AG08395 (cell line): Measurements from ENCODE around the gene EDEM3.
A peak's percentile ranks its signal among the peaks of the same experiment; 100 is the strongest.
"Not testable (repeated sequence)": the region's sequence is repeated elsewhere in the genome, so short reads cannot be mapped to it uniquely, and the experiment has no call there.

Source experiments
- DNase-seq: peaks from one replicate; pipeline ENCODE4 v3.0.0; 2012; ENCODE audit warnings: mixed read lengths, low spot score

The EDEM3 gene

DNA sequence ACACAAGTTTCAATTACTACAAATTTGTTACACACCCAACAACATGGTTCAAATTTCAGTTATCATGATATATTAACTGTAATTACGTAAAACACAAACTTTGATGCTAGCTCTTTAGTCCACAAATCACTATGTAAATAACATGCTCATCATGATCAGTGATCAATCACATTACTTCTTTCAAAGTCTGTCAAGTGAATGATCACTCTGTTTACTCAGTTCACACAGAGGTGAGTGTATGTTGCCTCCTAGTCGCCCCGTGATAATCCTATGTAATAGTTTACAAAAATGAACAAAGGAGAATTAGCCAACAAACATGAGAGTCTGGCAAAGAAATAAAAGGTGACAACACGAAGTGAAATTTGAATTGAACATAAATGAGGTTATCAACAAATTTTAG lies 14.3 kb downstream of the EDEM3 start:
- DNase-seq: no peak

DNA sequence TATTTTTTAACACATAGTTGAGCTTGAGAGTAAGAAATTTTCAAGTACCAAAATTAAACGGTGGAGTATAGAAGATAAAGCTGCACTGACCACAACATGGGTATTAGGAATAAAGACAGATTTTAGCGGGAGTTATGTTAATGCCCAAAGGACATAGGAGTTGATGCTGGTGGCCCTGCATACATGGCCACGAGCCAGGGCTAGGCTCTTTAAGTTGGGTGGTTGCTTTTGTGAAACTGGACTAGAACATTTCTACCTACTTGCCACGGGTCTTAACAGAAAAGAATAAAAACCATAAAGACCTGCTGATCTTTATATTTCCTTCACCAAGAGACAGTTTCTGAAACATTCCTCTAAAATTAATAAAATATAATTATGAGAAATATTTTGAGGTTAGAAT lies 14.9 kb downstream of the EDEM3 start:
- DNase-seq: no peak

DNA sequence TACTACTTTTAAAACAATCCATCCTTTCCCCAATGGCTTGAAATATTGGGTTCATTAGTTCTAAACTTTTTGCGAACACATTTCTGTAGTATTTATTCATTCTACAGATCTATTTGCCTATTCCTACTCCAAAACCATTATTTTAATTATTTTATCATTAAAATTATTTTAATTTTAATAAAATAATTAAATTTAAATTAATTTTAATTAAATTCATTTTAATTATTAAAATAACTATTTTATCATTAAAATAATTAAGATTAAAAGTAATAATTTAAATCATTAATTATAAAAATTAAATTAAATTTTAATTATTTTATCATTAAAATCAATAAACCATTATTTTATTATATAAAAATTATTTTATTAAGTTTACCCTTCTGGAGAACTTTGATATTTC lies 15.6 kb downstream of the EDEM3 start:
- DNase-seq: no peak

DNA sequence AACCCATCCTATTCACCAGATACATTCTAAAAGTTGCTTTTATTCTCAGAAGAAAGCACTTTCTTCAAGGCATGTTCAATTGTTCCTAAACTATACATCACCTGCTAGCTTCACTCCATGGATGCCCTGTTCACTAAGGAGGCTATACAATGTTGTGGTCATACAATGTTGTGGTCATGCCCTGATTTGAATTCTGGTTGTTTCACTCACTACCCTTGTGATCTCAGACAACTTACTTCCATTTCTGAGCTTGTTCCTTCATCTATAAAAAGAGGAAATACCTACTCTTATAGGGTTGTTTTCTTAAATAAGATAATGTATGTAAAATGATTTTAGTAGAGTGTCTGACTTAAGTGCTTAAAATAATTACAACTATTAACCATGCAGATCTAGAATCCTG lies 19.7 kb downstream of the EDEM3 start:
- no peak for DNase-seq

DNA sequence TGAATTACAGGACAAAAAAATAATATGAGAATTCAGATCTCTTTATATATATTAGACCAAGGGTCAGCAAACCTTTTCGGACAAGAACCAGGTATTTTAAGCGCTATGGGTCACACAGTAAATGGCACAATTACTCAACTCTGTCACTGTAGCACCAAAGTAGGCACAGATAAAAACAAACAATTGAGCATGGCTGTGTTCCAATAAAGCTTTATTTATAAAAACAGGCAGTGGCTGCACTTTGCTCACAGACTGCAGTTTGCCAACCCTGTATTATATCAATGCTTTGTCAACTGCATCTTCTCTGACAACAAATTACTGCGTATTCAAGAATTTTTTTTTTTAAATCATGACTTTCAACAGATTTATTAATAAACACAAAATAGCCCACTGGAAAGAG lies 29.8 kb downstream of the EDEM3 start:
- no peak for DNase-seq

DNA sequence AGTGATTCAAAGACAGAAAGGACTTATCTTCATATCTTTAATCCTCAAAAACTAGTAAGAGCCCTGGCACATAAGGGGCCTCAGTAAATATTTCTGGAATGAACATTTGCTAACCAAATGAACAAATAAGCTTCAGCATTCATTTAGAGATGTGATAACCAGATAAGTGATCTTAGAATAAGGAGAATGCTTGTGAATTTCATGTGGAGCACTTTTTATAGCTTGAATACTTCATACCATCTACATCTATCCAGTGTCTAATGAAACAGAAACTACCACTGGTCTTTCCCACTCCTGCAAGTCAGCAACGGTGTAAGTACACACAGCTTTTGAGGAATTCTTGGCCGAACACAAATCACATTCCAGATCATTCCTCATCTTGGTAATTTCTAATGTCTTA lies 38.5 kb downstream of the EDEM3 start:
- peak; percentile 2 for DNase-seq

DNA sequence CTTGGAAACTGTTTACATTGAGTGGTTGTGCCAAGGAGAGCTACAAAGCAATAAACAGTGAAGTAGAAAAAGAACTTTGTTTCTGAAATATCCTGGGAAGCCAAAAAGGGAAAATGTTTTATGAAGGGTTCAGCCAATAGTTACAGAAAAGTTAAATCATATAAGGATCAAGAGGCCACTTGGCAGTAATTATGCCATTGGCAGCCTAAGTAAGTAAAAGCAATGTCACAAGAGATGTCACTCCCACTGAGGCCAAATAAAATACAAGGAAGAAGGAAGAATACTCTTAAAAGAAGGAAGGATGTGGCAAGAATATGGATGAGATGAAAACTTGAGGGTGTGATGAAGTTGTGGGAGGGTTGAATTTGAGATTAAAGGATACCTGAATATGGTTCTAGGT lies 45.2 kb downstream of the EDEM3 start:
- no peak for DNase-seq

DNA sequence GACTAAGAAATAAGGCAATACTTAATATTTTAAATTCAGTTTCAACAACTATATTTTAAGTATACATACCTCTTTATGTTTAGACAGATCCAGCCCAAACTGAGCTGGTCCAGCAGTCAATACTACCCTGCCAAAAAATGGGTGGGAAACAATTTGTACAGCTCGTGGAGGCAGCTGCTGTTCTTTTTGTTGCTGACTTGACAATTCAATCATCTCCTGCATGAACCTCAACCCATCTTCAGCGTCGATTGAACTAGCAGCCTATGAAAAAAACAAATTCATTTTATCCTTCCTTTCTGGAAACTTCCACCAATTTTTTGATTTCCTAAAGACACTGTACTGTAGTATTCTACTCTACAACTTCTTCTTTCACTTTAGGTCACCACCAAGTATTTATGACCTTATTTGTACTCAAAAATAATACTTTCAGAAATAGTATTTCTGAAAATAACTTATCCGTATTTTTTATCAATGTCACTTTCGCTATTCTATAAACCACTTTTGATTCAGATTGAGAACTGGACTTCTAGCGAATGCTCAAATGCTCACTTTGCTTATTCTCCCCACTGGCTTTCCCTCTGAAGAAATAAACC lies 46.5 kb downstream of the EDEM3 start:
- DNase-seq: no peak

DNA sequence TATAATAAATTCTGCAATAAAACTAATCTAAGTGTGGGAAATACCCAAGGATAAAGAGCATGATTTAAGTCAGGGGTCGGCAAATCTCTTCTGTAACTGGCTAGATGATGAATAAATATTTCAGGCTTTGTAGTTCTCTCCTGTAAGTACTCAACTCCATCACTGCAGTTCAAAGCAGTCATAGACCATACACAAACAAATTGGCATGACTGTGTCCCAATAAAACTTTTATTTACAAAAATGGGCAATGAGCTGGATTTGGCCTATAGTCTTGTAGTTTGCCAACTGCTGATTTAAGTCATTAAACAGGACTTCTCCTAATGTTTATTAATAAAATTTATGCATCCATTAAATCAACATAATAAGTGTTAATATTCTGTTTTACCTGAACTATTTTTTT lies 49.4 kb downstream of the EDEM3 start:
- DNase-seq: no peak

DNA sequence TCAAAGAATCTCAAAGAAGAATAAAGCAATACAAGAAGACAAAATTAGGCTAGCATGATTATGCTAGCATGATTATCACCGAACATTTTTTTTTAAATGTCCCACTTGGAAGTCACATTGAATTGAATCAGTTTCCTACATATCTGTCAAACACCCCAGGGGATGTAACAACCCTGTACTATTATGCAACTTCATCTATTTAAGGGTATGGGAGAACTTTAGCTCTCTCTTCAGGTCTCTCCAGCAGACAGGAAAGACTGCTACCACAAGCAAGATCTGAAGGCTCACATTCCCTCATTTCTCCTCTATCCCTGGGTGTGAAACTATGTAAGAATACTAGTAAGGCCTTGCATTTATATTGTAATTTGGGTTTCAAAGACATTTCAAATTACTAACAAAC lies 52.8 kb downstream of the EDEM3 start:
- DNase-seq: no peak

DNA sequence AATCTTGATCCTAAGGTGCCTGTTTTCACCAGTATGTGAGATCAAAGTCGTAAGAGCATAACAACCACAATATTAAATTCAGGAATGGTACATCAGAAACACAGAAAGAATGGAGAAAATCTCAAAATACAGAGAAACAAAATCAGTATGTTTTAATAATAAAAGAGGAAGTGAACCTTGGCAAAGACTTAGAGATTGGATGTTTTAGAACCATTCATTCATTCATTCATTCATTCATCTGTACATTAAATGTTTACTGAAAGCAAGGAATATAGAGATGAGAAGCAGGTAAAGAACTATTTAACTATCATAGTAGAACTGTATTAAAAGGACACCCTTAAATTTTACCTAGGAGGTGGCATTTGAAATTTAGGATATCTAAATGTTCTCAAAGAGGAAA lies 55.7 kb downstream of the EDEM3 start:
- DNase-seq: no peak

DNA sequence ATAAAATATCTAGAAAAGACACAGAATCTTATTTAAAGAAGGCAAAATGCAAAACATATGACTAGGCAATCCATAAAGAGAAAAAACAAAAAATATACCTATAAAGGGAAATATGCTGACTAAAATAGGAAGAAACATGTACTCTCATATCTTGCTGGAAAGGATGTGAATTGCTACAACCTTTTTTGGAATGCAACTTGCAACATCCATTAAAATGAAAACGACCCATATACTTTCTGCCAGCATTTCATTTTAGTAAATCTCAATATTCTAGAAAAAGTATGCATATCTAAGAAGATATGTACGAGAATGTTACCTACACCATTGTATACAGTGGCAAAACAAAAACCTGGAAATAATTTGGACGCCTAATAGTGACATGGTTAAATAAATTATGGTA lies 56.6 kb downstream of the EDEM3 start:
- DNase-seq: no peak

DNA sequence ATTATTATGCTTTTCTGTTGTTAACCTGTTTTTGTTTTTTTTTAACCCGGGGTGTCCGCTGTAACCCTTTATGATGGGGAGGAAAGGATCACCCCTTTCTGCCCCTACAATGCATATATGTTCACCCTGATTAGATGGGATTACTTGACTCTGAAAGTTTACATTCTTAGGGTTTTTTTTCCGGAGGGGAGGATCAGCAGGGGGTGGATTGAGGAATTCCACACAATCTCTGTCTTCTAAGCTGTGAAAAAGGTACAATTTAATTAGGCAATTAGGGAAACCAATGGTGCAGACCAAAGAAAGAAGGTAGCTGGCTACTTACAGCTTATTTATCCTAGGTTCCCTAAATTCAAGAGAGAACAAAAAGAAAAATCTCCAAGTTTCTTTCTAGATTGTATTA lies 58.3 kb downstream of the EDEM3 start:
- DNase-seq: no peak

DNA sequence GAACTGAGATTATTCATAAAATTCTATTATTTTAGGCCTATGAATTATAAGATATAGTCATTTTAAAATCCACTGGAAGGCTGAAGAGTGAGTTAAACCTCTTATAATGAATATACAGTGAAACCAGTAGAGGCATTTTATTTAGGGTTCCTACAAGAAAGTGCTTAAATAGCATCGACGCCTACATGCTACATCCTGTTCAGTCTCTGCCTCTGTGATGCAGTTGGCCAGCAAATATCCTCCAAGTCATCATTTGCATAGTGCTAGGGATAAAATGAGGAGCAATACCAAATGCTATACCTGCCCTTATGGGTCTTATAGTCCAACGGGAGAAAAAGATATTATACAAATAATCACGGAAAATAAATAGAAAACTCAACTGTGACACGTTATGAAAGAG lies 59.6 kb downstream of the EDEM3 start:
- no peak for DNase-seq

DNA sequence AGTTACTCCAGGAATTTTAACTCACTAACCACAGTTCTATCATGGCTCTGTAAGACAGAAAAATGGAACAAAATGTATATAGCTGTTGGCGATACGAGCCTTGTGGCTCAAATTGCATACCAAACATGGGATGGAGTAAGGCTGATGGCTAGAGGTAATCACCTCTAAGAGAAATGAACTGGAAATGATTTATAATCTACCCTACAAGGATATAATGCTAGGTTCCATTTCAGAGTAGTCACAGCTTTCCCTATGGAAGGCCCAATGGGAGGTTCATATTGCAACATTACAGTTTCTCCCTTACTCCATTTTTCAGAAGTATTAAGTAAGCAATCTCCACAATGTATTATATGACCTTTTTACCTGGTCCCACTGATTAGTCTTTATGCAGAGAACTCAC lies 61.6 kb downstream of the EDEM3 start:
- no peak for DNase-seq

DNA sequence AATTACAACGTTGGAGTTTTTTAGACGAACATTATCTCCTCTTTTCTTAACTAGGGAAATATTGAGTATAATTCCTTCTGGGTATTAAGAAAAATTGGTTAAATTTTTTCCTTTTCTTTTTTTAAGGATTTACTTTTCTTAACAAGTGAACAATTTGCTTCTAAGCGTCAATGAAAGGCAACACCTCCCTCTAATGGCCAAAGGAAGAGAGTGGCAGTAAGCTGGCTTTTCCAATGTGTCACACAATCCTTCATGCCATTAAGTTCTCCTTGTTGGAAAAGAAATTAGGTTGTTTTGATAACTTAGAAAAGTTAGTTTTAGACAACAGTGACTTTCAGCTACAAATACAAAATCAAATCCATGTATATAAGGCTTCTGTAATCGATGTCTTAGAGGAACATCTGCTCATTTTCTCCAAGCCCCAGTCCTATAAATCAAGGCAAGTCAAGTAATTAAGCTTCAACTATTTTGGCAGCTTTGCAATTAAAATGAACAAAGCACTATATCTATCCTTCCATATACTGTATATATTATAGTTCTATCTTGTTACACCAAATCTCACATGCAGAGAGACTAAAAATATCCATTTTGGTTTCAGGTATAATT lies 62.8 kb downstream of the EDEM3 start:
- DNase-seq: peak; percentile 64

DNA sequence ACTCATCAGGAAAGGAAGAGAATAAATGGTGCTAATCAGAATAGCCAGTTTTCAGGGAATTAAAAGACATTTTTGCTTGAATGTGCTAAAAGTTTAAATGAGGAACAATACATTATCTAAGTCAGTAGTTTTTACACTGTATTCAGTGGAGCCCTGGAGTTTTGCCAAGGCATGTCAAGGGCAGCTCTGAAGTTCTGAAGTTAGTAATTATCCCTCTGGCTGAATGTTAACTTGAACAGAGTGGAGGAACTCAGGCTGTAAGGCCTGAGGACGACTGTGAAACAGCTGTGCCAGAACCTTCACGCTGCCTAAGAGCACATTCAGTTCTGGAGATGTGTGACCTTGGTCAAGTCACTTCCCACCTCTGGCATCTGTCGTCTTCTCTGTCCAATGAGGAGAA lies 68.1 kb downstream of the EDEM3 start:
- no peak for DNase-seq

DNA sequence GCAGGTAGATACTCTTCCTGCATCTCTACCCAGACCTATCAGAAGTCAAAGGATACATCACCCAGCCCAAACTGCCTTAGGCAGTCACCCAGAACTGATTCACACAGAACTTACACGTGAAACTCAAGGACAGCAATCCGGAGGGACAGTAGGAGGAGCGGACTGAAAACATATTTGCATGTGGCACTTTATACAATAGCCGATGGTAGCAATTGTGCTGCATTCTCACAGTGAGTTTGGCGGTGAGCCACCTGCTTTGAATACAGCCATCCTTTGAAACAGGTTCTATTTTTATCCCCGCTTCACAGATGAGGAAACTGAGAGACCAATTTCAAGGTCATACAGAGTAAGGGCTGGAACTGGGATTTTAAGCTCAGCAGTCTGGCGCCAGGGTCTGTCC lies 69.5 kb downstream of the EDEM3 start:
- no peak for DNase-seq

DNA sequence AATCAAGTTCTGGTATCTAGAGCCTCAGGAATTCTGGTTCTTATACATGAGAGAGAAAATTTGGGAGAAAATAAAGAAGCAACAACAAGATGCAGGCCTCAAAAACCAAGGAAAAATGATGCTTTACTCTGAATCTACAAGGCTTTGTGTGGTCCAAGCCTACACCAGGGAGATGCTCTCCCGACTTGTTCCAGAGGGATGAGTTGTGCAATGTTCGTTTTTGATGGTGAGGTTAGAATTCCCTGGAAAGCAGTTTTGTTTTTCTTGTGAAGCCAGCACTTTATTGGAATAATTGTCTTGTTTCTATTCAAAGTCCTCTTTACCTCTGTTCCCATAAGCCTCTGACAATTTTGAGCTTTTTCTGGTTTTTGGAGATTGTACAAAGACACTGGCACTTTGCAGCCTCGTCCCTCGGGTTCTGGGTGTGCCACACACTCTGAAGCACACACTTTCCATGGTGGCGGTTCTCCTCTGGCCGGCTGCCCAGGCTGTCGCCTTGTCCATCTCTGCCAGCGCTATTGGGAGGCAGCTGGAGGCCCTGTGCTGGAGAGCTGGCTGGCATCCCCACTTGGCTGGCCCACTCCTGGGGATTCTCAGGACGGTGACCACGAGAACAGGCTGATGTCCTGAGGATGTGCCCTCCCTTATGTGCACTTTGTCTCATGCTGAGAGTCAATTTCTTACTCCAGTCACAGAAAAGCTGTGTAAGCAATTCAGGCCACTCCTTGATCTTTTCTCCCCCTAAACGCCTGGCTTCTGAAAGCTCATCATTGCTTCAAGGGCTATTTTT lies 70.2 kb downstream of the EDEM3 start:
- peak; percentile 20 for DNase-seq

DNA sequence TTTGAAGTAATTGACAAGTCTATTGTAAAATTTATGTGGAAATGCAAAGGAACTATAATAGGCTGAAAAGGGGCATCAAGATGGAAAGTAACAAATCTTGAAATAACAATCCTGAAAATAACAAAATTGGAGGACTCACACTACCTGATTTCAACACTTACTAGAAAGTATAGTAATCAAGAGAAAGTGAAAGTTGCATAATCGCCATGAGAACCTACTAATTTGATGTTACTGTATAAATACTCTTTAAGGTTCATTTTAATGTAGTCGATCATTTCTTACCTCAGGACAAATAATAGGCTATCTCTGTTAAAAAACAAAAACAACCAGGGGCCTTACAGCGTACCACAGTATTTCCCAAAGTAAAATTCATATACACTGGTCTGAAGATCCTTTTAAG lies 71.7 kb downstream of the EDEM3 start:
- no peak for DNase-seq

DNA sequence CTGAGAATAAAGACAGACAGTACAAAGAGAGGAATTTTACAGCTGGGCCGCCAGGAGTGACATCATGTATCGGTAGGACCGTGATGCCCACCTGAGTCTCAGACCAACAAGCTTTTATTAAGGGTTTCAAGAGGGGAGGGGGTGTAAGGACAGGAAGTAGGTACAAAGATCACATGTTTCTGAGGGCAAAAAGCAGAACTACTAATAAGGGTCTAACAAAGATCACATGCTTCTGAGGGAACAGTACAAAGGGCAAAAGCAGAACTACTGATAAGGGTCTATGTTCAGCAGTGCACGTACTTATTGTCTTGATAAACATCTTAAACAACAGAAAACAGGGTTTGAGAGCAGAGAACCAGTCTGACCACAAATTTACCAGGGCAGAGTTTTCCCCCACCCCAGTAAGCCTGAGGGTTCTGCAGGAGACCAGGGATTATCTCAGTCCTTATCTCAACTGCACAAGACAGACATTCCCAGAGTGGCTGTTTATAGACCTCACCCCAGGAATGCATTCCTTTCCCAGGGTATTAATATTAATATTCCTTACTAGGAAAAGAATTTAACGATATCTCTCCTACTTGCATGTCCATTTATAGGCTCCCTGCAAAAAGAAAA lies 73.9 kb downstream of the EDEM3 start:
- not testable (repeated sequence) for DNase-seq

DNA sequence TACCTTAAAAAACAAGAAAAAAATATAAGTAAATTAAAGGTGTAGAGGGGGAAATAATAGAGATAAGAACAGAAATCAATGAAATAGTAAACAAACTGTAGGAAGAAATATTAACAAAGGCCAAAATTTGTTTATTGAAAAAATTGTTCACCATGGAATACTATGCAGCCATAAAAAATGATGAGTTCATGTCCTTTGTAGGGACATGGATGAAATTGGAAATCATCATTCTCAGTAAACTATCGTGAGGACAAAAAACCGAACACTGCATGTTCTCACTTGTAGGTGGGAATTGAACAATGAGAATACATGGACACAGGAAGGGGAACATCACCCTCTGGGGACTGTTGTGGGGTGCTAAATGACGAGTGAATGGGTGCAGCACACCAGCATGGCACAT lies 75.2 kb downstream of the EDEM3 start:
- not testable (repeated sequence) for DNase-seq

DNA sequence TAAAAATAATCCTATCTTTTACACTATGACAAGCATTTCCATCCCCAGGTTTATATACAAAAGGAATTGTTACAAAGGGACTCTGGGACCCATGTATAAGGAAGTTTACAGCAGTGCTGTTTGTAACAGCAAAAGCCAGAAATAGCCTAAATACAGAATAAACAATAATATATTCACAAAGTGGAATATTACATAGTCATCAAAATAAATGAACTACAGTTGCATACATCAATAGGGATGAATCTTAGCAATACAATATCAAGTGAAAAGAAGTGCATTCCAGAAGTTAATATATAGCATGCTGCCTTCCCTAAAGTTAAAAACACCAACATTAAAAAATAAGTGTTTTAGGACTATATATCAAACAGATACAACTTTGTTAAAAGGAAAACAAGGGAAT lies 77.3 kb downstream of the EDEM3 start:
- DNase-seq: no peak
